Measurements from ENCODE around the gene WASHC2A.
"Not testable (repeated sequence)": the region's sequence is repeated elsewhere in the genome, so short reads cannot be mapped to it uniquely, and the experiment has no call there.

The WASHC2A gene

GRCh38 chr10:50152792-50153272, 85.1 kb downstream of the WASHC2A start:
- no peak for DNase-seq

- not testable (repeated sequence) for DNase-seq
Measured at GRCh38 chr10:50157868-50158267, 90.1 kb downstream of the WASHC2A start.

- not testable (repeated sequence) for DNase-seq
Measured at GRCh38 chr10:50159856-50160255, 92.1 kb downstream of the WASHC2A start.

GRCh38 chr10:50165038-50165437, 97.3 kb downstream of the WASHC2A start:
- not testable (repeated sequence) for DNase-seq

- DNase-seq = not testable (repeated sequence)
Measured at GRCh38 chr10:50167833-50168232, 100.1 kb downstream of the WASHC2A start.

GRCh38 chr10:50169506-50169905, 101.8 kb downstream of the WASHC2A start:
- not testable (repeated sequence) for DNase-seq

GRCh38 chr10:50174788-50175525, 107.2 kb downstream of the WASHC2A start:
- not testable (repeated sequence) for DNase-seq
